NCI-H1092 treated with DMSO at 0.1 percent for 48 hours (cell line): ENCODE data around the gene PLA2G4B.

Source experiments
- DNase-seq: peaks from one replicate; lab custom pipeline; 2025; lab: John Stamatoyannopoulos, UW

PLA2G4B gene

GRCh38 chr15:41806291-41807181, 32.1 kb upstream of the PLA2G4B start:
- DNase-seq = peak; percentile 1

DNA sequence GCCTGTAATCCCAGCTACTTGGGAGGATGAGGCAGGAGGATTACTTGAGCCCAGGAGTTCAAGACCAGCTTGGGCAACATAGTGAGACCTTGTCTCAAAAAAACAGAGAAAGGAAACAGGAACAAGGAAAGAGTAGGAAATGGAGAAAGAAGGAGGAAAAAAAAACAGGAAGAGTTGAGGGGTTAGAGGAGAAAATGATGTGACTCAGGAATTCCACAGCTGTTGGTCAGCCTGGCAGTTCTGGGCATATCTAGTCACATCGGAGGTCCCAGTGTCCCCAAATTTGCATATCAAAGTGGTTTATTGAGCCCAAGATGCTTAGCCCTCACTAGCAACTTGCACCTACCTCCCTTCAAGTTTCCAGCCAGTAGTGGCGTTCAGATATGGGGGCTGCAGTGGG, 29.5 kb upstream of the PLA2G4B start:
- DNase-seq = no peak

DNA sequence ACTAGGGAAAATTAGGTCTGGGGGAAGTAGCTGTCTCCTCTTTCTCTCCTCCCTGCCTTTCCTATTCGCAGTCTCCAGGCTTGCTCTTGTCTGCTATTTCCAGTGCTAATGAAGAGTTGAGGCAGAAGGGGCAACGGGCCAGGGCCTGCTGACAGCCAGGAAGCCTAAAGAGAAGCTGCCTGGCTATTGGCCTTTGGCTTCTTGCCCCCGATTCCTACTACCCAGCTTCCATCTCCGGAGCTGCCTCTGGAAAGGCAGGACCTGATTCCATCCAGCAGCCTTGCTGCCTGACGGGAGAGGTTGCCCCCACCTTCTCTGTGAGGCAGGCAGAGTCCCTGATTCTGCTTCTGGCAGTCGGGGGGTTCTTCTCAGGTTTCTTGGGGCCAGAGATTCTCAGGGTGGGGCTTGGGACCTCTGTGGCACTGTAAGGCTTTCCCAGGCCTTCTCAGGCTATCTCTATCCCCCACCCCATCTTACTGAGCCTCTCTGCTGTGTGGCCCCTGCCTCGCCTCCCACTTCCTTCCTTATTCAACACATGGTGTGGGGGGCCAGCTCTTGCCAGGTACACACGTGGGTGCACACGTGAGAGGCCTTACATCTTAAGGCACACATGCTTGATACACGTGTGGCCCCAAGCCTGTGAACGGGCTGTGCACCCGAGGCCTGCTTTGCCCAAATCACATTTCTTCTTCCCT, 29.0 kb upstream of the PLA2G4B start:
- DNase-seq = no peak

DNA sequence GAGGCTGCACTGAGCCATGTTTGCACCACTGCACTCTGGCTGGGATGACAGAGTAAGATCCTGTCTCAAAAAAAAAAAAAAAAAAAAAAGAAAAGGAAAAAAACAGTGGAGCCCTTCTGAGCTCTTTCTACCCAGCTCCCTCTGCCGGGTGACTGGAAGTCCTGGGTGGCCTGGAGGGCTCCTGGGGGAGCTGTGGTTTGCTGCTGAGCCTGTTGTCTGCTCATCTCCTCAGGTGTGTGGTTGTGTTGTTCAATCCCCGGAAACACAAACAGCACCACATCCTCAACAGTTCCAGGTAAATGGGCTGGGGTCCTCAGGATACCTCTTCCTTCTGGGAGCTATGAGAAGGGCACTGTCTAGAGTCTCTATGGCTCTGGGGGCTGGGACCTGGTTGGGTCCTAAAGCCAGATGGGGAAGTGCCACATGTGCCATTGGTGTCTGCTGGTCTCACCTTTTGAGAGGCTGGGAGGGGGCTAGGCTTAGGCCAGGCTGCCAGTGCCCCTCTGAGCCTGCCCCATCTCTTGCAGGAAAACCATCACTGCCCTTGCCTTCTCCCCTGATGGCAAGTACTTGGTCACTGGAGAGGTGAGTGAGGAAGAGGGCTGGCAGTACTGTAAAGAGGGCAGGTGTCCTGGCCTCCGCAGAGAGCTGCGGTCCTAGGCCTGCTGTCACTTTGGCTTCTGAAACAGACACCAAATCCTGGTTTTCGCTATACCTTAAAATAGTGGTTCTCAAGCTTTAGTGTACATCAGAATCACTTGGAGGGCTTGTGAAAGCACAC, 27.8 kb upstream of the PLA2G4B start:
- no peak for DNase-seq

- DNase-seq = peak; percentile 42
These were observed 27.0 kb upstream of the PLA2G4B start for GRCh38 chr15:41811432-41812195.

GRCh38 chr15:41812820-41813375, 25.7 kb upstream of the PLA2G4B start:
- DNase-seq = no peak

DNA sequence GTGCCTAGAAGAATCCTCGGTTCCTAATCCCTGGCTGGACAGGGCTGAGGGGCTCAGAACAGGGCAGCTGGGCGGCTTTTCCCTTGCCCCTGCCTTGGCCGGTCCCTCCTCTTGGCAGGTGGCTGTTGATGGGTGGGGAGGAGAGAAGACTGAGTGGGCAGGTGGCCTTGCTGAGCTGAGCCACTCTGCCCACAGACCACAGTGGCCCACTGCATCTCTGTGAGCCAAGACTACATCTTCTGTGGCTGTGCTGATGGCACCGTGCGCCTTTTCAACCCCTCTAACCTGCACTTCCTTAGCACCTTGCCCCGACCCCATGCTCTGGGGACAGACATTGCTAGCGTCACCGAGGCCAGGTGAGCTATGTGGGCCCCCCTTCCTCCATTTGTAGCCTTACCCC, 25.2 kb upstream of the PLA2G4B start:
- no peak for DNase-seq

DNA sequence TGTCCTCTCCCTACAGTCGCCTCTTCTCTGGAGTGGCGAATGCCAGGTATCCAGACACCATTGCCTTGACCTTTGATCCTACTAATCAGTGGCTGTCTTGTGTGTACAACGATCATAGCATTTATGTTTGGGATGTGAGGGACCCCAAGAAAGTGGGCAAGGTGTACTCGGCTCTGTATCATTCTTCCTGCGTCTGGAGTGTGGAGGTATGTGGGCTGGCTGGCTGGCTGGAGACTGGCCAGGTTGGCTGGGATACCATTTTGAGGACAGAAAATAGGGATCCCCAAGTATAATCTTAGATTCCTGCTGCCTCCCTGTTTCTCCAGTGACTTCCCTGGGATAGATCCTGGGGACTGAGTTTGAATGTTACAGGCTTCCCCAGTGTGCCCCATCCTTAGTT, 24.1 kb upstream of the PLA2G4B start:
- no peak for DNase-seq

GRCh38 chr15:41816788-41817187, 21.9 kb upstream of the PLA2G4B start:
- no peak for DNase-seq

GRCh38 chr15:41817327-41817726, 21.3 kb upstream of the PLA2G4B start:
- DNase-seq = no peak

GRCh38 chr15:41817781-41818180, 20.9 kb upstream of the PLA2G4B start:
- DNase-seq = no peak

- no peak for DNase-seq
These were observed 19.1 kb upstream of the PLA2G4B start for GRCh38 chr15:41819455-41820050.

DNA sequence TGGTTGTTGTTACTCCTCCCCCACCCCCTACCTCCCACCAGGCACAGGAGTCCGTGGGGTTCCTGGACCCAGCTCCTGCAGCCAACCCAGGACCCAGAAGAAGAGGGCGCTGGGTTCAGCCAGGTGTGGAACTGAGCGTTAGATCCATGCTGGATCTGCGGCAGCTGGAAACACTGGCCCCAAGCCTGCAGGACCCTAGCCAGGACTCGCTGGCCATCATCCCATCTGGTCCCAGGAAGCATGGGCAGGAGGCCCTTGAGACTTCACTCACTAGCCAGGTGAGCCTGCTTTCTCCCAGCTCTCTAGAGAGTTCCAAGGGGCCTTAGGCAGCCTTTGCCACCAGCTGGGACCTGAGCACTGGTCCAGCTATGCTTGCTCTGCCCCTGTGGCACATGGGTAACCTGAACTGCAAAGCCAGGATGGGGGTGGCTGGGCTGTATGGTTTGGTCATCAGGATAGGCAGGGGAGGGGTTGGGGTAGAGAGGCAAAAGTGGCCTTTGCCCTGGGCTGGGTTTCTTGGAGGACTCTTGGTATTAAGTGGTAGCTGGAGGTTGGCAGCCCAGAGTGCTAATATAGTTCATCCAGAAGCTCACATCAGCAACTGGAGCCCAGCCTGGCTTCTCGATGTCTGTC, 17.7 kb upstream of the PLA2G4B start:
- DNase-seq = no peak

DNA sequence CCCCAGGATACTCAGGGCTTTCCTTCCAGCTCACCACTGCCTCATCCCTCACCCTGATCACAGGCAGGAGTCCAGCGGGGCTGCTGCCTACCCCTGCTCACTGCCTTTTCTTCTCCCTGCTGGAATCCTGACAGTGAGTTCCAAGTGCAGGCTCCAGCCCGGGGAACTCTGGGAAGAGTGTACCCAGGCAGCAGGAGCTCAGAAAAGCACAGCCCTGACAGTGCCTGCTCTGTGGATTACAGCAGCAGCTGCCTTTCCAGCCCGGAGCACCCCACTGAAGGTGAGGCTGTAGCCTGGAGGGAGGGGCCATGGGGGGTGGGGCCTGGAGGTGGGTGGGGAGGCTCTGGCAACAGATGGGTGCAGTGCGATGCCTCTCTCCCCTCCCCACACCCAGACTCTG, 16.8 kb upstream of the PLA2G4B start:
- DNase-seq = no peak

DNA sequence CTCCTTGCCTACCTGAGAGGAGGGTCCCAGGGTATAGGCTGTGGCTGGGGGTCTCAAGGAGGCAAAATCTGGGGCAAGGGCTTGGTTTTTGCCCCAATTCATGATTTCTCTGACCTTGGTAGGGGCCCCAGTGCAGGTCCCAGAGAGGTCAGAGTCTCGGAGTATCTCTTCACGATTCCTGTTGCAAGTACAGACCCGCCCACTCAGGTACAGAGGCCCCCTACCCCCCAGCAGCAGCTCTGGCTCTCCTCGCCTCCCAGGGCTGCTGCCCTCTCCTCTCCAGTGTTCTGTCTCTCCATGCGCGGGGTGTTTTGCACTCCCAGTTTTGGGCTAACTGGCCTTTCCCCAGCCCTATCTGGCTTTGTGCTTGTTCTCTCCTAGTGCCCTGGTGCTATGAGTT, 16.2 kb upstream of the PLA2G4B start:
- no peak for DNase-seq

DNA sequence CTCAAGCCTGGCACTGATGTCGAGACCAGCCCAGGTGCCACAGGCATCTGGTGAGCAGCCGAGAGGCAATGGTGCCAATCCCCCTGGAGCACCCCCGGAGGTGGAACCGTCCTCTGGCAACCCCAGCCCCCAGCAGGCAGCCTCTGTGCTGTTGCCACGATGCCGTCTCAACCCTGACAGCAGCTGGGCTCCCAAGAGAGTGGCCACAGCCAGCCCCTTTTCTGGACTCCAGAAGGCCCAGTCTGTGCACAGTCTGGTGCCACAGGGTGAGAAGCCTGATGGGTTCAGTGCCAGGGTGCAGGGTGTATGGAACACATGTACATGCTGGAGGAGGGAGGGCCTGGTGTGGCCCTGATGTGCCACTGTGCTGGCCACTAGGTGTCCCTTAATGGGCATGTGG, 15.7 kb upstream of the PLA2G4B start:
- DNase-seq = no peak

- DNase-seq = no peak
These were observed 15.1 kb upstream of the PLA2G4B start for GRCh38 chr15:41823502-41823901.

GRCh38 chr15:41824062-41824745, 14.4 kb upstream of the PLA2G4B start:
- no peak for DNase-seq

DNA sequence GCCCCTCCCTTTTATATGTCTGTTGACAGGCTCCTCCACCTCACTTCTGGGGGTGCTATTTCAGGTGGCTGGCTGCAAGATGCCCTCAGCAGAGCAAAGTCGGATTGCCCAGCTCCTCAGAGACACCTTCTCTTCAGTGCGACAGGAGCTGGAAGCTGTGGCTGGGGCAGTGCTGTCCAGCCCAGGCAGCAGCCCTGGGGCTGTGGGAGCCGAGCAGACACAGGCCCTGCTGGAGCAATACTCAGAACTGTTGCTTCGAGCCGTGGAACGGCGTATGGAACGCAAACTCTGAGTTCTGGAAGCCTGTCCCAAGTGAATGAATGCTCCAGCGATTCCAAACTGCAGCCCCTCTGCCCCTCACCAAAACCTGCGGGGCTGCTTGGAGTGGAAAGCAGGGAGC, 13.5 kb upstream of the PLA2G4B start:
- DNase-seq = no peak
